ENCODE results near the gene CFAP97D2. TPM values are rescaled to one million over a fixed set of nuclear protein-coding genes. Genes with fewer than 3 reads are reported as not detected.

Gene CFAP97D2
- total and polyA plus RNA-seq, 10 donors = 0.05 TPM; not detected in 9

DNA sequence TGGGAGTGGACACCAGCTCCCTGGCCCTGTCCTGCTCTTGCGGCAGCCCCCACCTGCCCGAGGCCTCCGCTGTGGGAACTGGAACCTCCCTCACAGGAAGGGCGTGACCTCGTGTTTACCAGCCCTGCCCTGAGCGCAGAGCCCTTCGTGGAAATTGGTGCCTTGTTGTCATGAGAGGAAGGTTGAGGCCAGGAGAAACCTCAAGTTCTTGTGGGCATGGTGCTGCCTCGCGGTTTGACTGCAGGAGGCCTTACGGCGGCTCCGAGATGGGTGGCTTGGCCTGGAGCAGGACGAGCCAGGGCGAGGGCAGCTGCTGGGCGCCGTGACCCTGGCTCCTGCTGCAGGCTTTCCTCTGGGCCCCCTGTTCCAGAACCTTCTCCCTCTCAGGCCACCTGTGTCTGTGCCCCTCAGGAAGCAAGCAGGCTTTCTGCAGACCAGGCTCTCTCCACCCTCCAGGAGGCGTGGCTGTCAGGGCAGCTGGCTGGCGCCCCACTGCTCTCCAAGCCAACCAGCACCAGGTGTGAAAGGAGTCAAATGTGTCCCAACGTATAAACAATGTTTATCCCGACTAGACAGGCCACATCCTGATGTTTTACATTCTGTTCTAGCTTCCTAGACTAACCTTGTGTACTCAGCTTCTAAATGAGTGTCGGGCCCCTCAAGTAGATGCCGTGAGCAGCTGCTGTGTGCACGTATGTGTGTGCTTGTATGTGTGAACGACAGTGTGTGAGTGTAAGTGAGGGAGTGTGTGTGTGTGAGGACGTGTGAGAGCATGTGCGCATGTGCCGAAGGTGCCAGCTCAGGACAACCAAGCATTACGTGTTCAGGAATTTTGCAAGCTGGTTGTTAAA, 36.2 kb upstream of the CFAP97D2 start:
- WGBS, 5 donors = 29 to 46% (median 36%) methylated on average over 23 to 28 of the region's 28 CpGs
- H3K9me3 ChIP-seq = no peaks in the 10 kb centered on the region
- intact Hi-C loops (cut with DNase I; ENCODE audit: low total_unique reads) = no loop called here
- peak; percentile 92 for DNase-seq
- H3K27ac ChIP-seq = peak overlapping the region; percentile 4 to 92 (median 74)
- peaks cover 0 to 4% (median 0%) of the 10 kb centered on the region in 7 donors for H3K27me3 ChIP-seq (replicated peaks in 1 of 7)
- peaks cover 16 to 75% (median 66%) of the 10 kb centered on the region in 6 donors for H3K4me1 ChIP-seq
- peak; percentile 78 to 89 (median 85) for TF ChIP-seq POLR2AphosphoS5 (IDR thresholded peaks at IDR 0.05)
- TF ChIP-seq, protein P1, sequence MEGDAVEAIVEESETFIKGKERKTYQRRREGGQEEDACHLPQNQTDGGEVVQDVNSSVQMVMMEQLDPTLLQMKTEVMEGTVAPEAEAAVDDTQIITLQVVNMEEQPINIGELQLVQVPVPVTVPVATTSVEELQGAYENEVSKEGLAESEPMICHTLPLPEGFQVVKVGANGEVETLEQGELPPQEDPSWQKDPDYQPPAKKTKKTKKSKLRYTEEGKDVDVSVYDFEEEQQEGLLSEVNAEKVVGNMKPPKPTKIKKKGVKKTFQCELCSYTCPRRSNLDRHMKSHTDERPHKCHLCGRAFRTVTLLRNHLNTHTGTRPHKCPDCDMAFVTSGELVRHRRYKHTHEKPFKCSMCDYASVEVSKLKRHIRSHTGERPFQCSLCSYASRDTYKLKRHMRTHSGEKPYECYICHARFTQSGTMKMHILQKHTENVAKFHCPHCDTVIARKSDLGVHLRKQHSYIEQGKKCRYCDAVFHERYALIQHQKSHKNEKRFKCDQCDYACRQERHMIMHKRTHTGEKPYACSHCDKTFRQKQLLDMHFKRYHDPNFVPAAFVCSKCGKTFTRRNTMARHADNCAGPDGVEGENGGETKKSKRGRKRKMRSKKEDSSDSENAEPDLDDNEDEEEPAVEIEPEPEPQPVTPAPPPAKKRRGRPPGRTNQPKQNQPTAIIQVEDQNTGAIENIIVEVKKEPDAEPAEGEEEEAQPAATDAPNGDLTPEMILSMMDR (IDR thresholded peaks at IDR 0.05 in 8 of 11, conservative IDR thresholded peaks at IDR 0.05 in 3 of 11) = no peak
- H3K36me3 ChIP-seq = no peaks in the 10 kb centered on the region
- peak overlapping the region in 3 of 8 donors; percentile 4 to 47 (median 6) for H3K4me3 ChIP-seq

DNA sequence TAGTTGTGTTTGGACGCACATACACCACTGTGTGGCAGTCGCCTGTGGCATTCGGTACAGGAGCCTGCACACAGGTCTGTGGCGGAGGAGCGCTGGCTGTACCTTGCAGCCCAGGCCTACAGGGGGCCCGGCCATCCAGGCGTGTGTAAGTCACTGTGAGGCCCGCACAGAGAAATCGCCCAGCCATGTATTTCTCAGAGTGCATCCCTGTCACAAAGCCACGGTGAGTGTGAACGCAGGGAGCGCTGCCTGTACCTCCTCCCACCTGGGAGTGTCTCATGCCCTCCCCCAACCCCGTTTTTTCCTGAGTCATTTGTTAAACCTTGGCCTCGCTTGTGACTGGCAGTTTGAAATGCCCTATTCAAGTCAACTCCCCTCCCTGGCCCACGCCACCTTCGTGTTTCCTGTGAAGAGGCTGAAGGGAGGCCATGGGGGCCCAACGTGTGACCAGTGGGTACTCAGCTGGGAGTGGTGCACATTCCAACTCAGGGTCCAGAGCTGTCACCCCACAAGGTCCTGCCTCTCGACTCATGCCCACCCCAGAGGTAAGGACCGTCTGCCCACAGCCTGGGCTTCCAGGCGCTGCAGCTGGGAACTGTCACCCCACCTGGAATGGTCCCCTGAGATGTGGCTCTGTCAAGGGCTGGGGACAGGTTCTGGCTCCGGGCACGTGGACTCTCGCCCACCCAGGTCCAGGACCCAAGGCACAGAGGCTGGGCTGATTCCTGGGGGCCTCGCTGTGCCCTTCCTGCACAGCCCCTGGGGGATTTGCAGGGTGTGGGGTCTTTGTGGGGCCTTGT, 35.1 kb upstream of the CFAP97D2 start:
- Histone ChIP-seq H3K27ac (peak overlapping the region in 7 of 8 donors; percentile 4 to 92 (median 75)), H3K27me3 (replicated peaks in 1 of 7) (peaks cover 0 to 4% (median 0%) of the 10 kb centered on the region in 7 donors), H3K4me3 (no peak overlapping the region), H3K4me1 (peaks cover 16 to 86% (median 75%) of the 10 kb centered on the region in 6 donors), H3K36me3 (no peaks in the 10 kb centered on the region), H3K9me3 (no peaks in the 10 kb centered on the region)
- WGBS, 5 donors = 58 to 72% (median 67%) methylated on average over 18 to 24 of the region's 24 CpGs
- intact Hi-C loops (cut with DNase I; ENCODE audit: low total_unique reads) = no loop called here
- DNase-seq = peak; percentile 85
- no peak for TF ChIP-seq POLR2A (IDR thresholded peaks at IDR 0.05)
- TF ChIP-seq, protein P1 (IDR thresholded peaks at IDR 0.05 in 8 of 11, conservative IDR thresholded peaks at IDR 0.05 in 3 of 11) = peak in 7 of 11 experiments; percentile 15 to 58 (median 25)
- TF ChIP-seq POLR2AphosphoS5 (IDR thresholded peaks at IDR 0.05) = peak in 1 of 3 donors; percentile 31

DNA sequence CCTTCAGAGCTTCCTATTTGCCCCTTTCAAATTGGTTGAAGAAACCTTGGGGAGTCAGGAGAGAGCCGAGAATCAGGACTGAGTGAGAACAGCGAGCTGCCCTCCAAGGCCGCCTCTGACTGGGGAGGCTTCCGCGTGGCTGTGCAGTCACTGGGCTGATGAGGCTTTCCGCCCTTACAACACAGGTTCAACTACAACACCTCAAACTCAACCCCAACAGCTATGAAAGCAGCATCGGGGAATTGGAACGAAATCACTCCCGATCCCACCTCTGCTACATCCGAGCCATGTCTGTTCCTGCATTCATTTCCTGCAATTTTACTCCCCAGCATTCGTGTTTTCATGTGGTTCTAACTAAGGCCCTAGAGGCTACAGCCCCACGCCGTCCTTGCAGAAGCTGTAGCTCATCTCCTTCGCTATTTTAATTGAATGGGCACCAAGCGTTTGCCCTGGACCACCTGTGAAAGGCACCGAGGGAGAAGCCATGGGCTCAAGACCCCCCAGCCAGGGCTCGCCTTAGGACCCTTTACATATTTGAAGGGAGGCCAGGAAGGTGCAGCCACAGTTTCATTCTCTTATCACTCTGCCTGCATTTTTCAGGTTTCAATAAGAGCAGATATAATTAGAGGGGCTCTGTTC, 34.3 kb upstream of the CFAP97D2 start:
- no peak for DNase-seq
- intact Hi-C loops (cut with DNase I; ENCODE audit: low total_unique reads) = no loop called here
- no peaks in the 10 kb centered on the region for H3K36me3 ChIP-seq
- H3K4me3 ChIP-seq = no peak overlapping the region
- H3K4me1 ChIP-seq = peaks cover 16 to 92% (median 76%) of the 10 kb centered on the region in 6 donors
- TF ChIP-seq POLR2AphosphoS5 (IDR thresholded peaks at IDR 0.05) (no peak), POLR2A (IDR thresholded peaks at IDR 0.05) (no peak)
- TF ChIP-seq, protein P1 (IDR thresholded peaks at IDR 0.05 in 8 of 11, conservative IDR thresholded peaks at IDR 0.05 in 3 of 11) = no peak
- 85 to 92% (median 91%) methylated on average over 17 of the region's 17 CpGs for WGBS, 5 donors
- H3K27ac ChIP-seq = peak overlapping the region in 4 of 8 donors; percentile 72 to 92 (median 77)
- peaks cover 0 to 4% (median 0%) of the 10 kb centered on the region in 7 donors for H3K27me3 ChIP-seq (replicated peaks in 1 of 7)
- H3K9me3 ChIP-seq = no peaks in the 10 kb centered on the region
